Endothelial cell of umbilical vein (primary cell): Measurements from ENCODE around the gene LITAF.

ENCODE experiments used
- EZH2 ChIP-seq: IDR thresholded peaks from 2 replicates; pipeline ENCODE4 v1.6.1; 2012; ENCODE audit warnings: borderline replicate concordance, low read depth, mild to moderate bottlenecking, moderate library complexity, low read length, inconsistent platforms; ENCODE audit not compliant: severe bottlenecking
- FOS ChIP-seq: IDR thresholded peaks from 2 replicates; pipeline ENCODE4 v1.6.1; 2011; ENCODE audit warnings: mild to moderate bottlenecking, low read length, moderate library complexity, borderline replicate concordance; ENCODE audit not compliant: insufficient read depth
- JUN ChIP-seq: IDR thresholded peaks from 2 replicates; pipeline ENCODE4 v1.6.1; 2011; ENCODE audit warnings: borderline replicate concordance, low read depth; ENCODE audit not compliant: insufficient read length, insufficient read depth
- MYC ChIP-seq: IDR thresholded peaks from one replicate; pipeline ENCODE4 v1.6.1; 2011; ENCODE audit warnings: mild to moderate bottlenecking, low read depth, low read length
- POLR2A ChIP-seq: IDR thresholded peaks from 2 replicates; pipeline ENCODE4 v1.6.1; 2012; ENCODE audit warnings: low read depth, mild to moderate bottlenecking, control low read depth, low read length
- POLR2AphosphoS5 ChIP-seq: IDR thresholded peaks from 2 replicates; pipeline ENCODE4 v1.6.1; 2012; ENCODE audit warnings: low read depth, mild to moderate bottlenecking, control low read depth, low read length, moderate library complexity; ENCODE audit not compliant: insufficient read depth
- TF ChIP-seq, protein P1 (sequence below), 2 donors: IDR thresholded peaks; 1 replicate in 1 of 2; 2 replicates in 1 of 2; pipeline ENCODE4 v1.5.1; 2011; ENCODE audit warnings: low read length in 2 of 2, mild to moderate bottlenecking in 2 of 2, moderate library complexity in 2 of 2, control low read depth in 1 of 2, inconsistent platforms in 1 of 2, low read depth in 1 of 2; ENCODE audit not compliant: insufficient read depth in 1 of 2; ENCODE audit errors: extremely low read depth in 1 of 2
- TF ChIP-seq, protein P2 (sequence below): IDR thresholded peaks from 2 replicates; pipeline ENCODE4 v1.6.1; 2011; ENCODE audit not compliant: insufficient read depth, insufficient read length

DNA sequence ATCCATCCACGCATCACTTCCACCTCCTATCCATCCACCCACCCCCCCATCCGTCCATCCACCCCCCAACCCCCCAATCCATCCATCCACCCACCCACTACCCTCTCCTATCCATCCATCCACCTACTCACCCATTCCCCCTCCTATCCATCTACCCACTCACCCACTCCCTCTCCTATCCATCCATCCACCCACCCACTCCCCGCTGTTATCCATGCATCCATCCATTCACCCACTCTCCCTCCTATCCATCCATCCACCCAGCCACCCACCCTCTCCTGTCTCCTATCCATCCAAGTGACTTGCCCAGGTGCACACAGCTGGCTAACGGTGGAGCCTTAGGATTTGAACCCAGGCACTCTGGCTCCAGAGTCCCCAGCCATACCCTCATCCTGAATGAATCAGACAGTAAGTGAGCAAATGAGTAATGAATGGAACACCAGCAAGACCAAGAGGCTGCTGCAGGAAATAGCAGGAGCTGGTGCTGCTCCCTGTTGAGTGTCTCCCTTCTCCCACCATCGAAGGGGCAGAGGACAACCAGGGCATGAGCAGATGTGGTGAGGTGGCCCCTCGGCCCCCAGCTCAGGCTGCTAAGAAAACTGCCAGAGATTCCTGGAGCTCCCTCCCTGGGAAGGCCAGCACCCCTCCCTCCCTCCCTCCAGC lies 62.5 kb downstream of the LITAF start:
- TF ChIP-seq, protein P1, sequence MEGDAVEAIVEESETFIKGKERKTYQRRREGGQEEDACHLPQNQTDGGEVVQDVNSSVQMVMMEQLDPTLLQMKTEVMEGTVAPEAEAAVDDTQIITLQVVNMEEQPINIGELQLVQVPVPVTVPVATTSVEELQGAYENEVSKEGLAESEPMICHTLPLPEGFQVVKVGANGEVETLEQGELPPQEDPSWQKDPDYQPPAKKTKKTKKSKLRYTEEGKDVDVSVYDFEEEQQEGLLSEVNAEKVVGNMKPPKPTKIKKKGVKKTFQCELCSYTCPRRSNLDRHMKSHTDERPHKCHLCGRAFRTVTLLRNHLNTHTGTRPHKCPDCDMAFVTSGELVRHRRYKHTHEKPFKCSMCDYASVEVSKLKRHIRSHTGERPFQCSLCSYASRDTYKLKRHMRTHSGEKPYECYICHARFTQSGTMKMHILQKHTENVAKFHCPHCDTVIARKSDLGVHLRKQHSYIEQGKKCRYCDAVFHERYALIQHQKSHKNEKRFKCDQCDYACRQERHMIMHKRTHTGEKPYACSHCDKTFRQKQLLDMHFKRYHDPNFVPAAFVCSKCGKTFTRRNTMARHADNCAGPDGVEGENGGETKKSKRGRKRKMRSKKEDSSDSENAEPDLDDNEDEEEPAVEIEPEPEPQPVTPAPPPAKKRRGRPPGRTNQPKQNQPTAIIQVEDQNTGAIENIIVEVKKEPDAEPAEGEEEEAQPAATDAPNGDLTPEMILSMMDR (IDR thresholded peaks at IDR 0.05; ENCODE audit: extremely low read depth in 1 of 2, insufficient read depth in 1 of 2, low read depth in 1 of 2, low read length in 2 of 2): no peak
- no peak for TF ChIP-seq EZH2
- no peak for TF ChIP-seq POLR2A
- TF ChIP-seq, protein P2, sequence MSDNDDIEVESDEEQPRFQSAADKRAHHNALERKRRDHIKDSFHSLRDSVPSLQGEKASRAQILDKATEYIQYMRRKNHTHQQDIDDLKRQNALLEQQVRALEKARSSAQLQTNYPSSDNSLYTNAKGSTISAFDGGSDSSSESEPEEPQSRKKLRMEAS: no peak
- TF ChIP-seq MYC: no peak
- TF ChIP-seq FOS: no peak
- TF ChIP-seq POLR2AphosphoS5: no peak
- TF ChIP-seq JUN: no peak
